DND-41 (cell line): ENCODE results near the gene KAZN.

Experiments
- ATAC-seq: fragments of 200-7000 bp; cut with Tn5 transposase; 3 replicates; pipeline ENCODE4 v1.9.1; 2021; ENCODE audit warnings: low read depth; ENCODE audit not compliant: insufficient read depth
- DNase-seq: peaks from one replicate; pipeline ENCODE4 v3.0.0-alpha.2; 2020
- H2AFZ ChIP-seq: 2 replicates; pipeline ENCODE4 v1.6.0; 2012; ENCODE audit warnings: low read depth, low read length
- H3K27ac ChIP-seq: 2 replicates; pipeline ENCODE4 v1.5.1; 2012; ENCODE audit warnings: low read length, inconsistent platforms
- H3K27me3 ChIP-seq: fragments of 200-600 bp; sonication (generic); 2 replicates; pipeline ENCODE4 v1.6.0; 2012; ENCODE audit warnings: low read length, mild to moderate bottlenecking, inconsistent platforms; ENCODE audit not compliant: insufficient read depth, poor library complexity
- H3K36me3 ChIP-seq: 2 replicates; pipeline ENCODE4 v1.5.1; 2012; ENCODE audit warnings: low read length, inconsistent platforms; ENCODE audit not compliant: insufficient read depth
- H3K4me1 ChIP-seq: 2 replicates; pipeline ENCODE4 v1.5.1; 2012; ENCODE audit warnings: mild to moderate bottlenecking, low read length; ENCODE audit not compliant: insufficient read depth
- H3K4me2 ChIP-seq: 2 replicates; pipeline ENCODE4 v1.6.0; 2012; ENCODE audit warnings: mild to moderate bottlenecking, moderate library complexity, low read length, inconsistent platforms; ENCODE audit not compliant: insufficient read depth
- H3K4me3 ChIP-seq, 2 experiments: fragments of 200-600 bp in 1 of 2; shearing (Covaris generic) in 1 of 2; 2 replicates each; pipeline ENCODE4 v1.5.1; 2012 to 2016; ENCODE audit warnings: inconsistent platforms in 2 of 2, low read length in 2 of 2, mild to moderate bottlenecking in 2 of 2, low read depth in 1 of 2, moderate library complexity in 1 of 2
- H3K79me2 ChIP-seq: 2 replicates; pipeline ENCODE4 v1.6.0; 2012; ENCODE audit warnings: low read length, inconsistent platforms; ENCODE audit not compliant: insufficient read depth
- H3K9ac ChIP-seq: 2 replicates; pipeline ENCODE4 v1.6.0; 2012; ENCODE audit warnings: low read depth, mild to moderate bottlenecking, inconsistent platforms, low read length, moderate library complexity
- H3K9me3 ChIP-seq: 2 replicates; pipeline ENCODE4 v1.5.1; 2012; ENCODE audit warnings: low read length, moderate library complexity, mild to moderate bottlenecking, inconsistent platforms; ENCODE audit not compliant: insufficient read depth, severe bottlenecking
- H4K20me1 ChIP-seq: 2 replicates; pipeline ENCODE4 v1.6.0; 2012; ENCODE audit warnings: low read length; ENCODE audit not compliant: insufficient read depth
- CTCF ChIP-seq: IDR thresholded peaks from 2 replicates; pipeline ENCODE4 v1.5.1; 2012; ENCODE audit warnings: borderline replicate concordance, low read length, moderate library complexity, mild to moderate bottlenecking; ENCODE audit not compliant: poor library complexity, severe bottlenecking; ENCODE audit errors: extremely low read depth
- EZH2 ChIP-seq: IDR thresholded peaks from 3 replicates; pipeline ENCODE4 v1.6.1; 2012; ENCODE audit warnings: borderline replicate concordance, low read depth, mild to moderate bottlenecking, moderate library complexity, low read length, inconsistent platforms; ENCODE audit not compliant: severe bottlenecking

Gene KAZN

GRCh38 chr1:14988636-14989035, 390.2 kb downstream of the KAZN start:
- no peaks in the 10 kb centered on the region for H3K79me2 ChIP-seq
- H3K27ac ChIP-seq: no peak overlapping the region
- H3K4me2 ChIP-seq: no peak overlapping the region
- H3K9me3 ChIP-seq: no peaks in the 10 kb centered on the region
- ATAC-seq: no peak
- no peaks in the 10 kb centered on the region for H3K27me3 ChIP-seq
- DNase-seq: no peak
- H3K4me1 ChIP-seq: no peaks in the 10 kb centered on the region
- no peak overlapping the region for H2AFZ ChIP-seq
- H3K4me3 ChIP-seq: no peak overlapping the region
- TF ChIP-seq CTCF: no peak
- no peak for TF ChIP-seq EZH2
- H3K36me3 ChIP-seq: no peaks in the 10 kb centered on the region
- peaks cover 27% of the 10 kb centered on the region; the same call in 1 of the 2 replicates for H4K20me1 ChIP-seq
- H3K9ac ChIP-seq: no peak overlapping the region

GRCh38 chr1:14989931-14990728, 391.6 kb downstream of the KAZN start:
- Histone ChIP-seq H2AFZ (no peak overlapping the region), H3K79me2 (no peaks in the 10 kb centered on the region), H3K27me3 (no peaks in the 10 kb centered on the region), H4K20me1 (peaks cover 37% of the 10 kb centered on the region), H3K4me1 (no peaks in the 10 kb centered on the region), H3K9me3 (no peaks in the 10 kb centered on the region), H3K27ac (no peak overlapping the region), H3K4me2 (no peak overlapping the region), H3K4me3 (no peak overlapping the region), H3K9ac (no peak overlapping the region), H3K36me3 (no peaks in the 10 kb centered on the region)
- TF ChIP-seq EZH2: no peak
- TF ChIP-seq CTCF: no peak
- DNase-seq (no peak), ATAC-seq (no peak)

DNA sequence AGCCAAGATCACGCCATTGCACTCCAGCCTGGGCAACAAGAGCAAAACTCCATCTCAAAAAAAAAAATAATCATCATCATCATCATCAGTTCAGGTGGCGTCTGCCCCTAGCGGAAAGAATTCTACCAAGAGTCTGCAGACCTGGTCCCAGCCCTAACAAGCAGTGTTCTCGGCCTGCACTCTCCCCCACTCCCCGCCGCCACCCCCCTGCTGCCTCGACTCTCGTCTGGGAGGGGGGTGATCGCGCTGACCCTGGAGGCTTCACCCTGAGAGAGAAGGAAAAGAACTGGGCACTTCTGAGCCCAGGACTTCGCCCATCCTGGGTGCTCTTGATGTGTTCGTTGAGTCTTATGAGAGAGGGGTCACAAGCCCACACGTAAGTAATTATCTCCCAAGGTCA, 394.9 kb downstream of the KAZN start:
- H3K27me3 ChIP-seq: no peaks in the 10 kb centered on the region
- no peak overlapping the region for H2AFZ ChIP-seq
- no peak overlapping the region for H3K4me2 ChIP-seq
- no peaks in the 10 kb centered on the region for H3K9me3 ChIP-seq
- H3K4me3 ChIP-seq: no peak overlapping the region
- no peaks in the 10 kb centered on the region for H3K4me1 ChIP-seq
- no peak for ATAC-seq
- no peak overlapping the region for H3K9ac ChIP-seq
- H4K20me1 ChIP-seq: peaks cover 42% of the 10 kb centered on the region
- no peaks in the 10 kb centered on the region for H3K36me3 ChIP-seq
- TF ChIP-seq EZH2: no peak
- TF ChIP-seq CTCF: no peak
- H3K27ac ChIP-seq: no peak overlapping the region
- no peaks in the 10 kb centered on the region; the same call in 1 of the 2 replicates for H3K79me2 ChIP-seq
- no peak for DNase-seq
